ENCODE measurements around the gene C16orf74.

The C16orf74 gene

GRCh38 chr16:85704900-85705846, 45.7 kb downstream of the C16orf74 start:
- TF ChIP-seq EZH2phosphoT487 (IDR thresholded peaks at IDR 0.05; ENCODE audit: borderline replicate concordance, low read length) = no peak
- no peak for TF ChIP-seq CTCF (IDR thresholded peaks at IDR 0.05; ENCODE audit: low read depth, low read length, poor library complexity, severe bottlenecking)
- Histone ChIP-seq H3K9me2 (replicated peaks; ENCODE audit: control insufficient read depth, low read length) (no peaks in the 10 kb centered on the region), H3K79me2 (ENCODE audit: control insufficient read depth, low read length) (no peaks in the 10 kb centered on the region), H3K4me1 (ENCODE audit: control insufficient read depth, low read length) (no peaks in the 10 kb centered on the region), H3K27ac (ENCODE audit: low read depth, low read length) (no peak overlapping the region), H4K20me1 (ENCODE audit: control insufficient read depth, insufficient read depth, low read depth, low read length) (no peaks in the 10 kb centered on the region), H3K36me3 (ENCODE audit: control insufficient read depth, low read length) (no peaks in the 10 kb centered on the region), H3F3A (ENCODE audit: control insufficient read depth, insufficient read depth) (no peaks in the 10 kb centered on the region), H3K4me2 (ENCODE audit: low read length) (no peak overlapping the region), H3K27me3 (ENCODE audit: control insufficient read depth, low read length) (peaks cover 14% of the 10 kb centered on the region), H3K9me3 (ENCODE audit: control insufficient read depth, insufficient read depth, low read length) (no peaks in the 10 kb centered on the region), H3K4me3 (ENCODE audit: low read length) (no peak overlapping the region)

GRCh38 chr16:85704011-85704410, 46.9 kb downstream of the C16orf74 start:
- no peaks in the 10 kb centered on the region for H3K36me3 ChIP-seq (ENCODE audit: control insufficient read depth, low read length)
- no peaks in the 10 kb centered on the region for H3K9me3 ChIP-seq (ENCODE audit: control insufficient read depth, insufficient read depth, low read length)
- no peak overlapping the region for H3K27ac ChIP-seq (ENCODE audit: low read depth, low read length)
- no peaks in the 10 kb centered on the region for H3K79me2 ChIP-seq (ENCODE audit: control insufficient read depth, low read length)
- no peaks in the 10 kb centered on the region for H4K20me1 ChIP-seq (ENCODE audit: control insufficient read depth, insufficient read depth, low read depth, low read length)
- H3K9me2 ChIP-seq (replicated peaks; ENCODE audit: control insufficient read depth, low read length) = no peaks in the 10 kb centered on the region
- H3K4me3 ChIP-seq (ENCODE audit: low read length) = no peak overlapping the region
- TF ChIP-seq CTCF (IDR thresholded peaks at IDR 0.05; ENCODE audit: low read depth, low read length, poor library complexity, severe bottlenecking) (no peak), EZH2phosphoT487 (IDR thresholded peaks at IDR 0.05; ENCODE audit: borderline replicate concordance, low read length) (no peak)
- no peak overlapping the region for H3K4me2 ChIP-seq (ENCODE audit: low read length)
- peaks cover 15% of the 10 kb centered on the region for H3K27me3 ChIP-seq (ENCODE audit: control insufficient read depth, low read length)
- no peaks in the 10 kb centered on the region for H3K4me1 ChIP-seq (ENCODE audit: control insufficient read depth, low read length)
- H3F3A ChIP-seq (ENCODE audit: control insufficient read depth, insufficient read depth) = no peaks in the 10 kb centered on the region

GRCh38 chr16:85699628-85700027, 51.3 kb downstream of the C16orf74 start:
- Histone ChIP-seq H3K4me2 (ENCODE audit: low read length) (no peak overlapping the region), H3K27me3 (ENCODE audit: control insufficient read depth, low read length) (peaks cover 34% of the 10 kb centered on the region), H3K4me1 (ENCODE audit: control insufficient read depth, low read length) (no peaks in the 10 kb centered on the region), H3K9me3 (ENCODE audit: control insufficient read depth, insufficient read depth, low read length) (no peaks in the 10 kb centered on the region), H3K36me3 (ENCODE audit: control insufficient read depth, low read length) (no peaks in the 10 kb centered on the region), H3K9me2 (replicated peaks; ENCODE audit: control insufficient read depth, low read length) (no peaks in the 10 kb centered on the region), H3F3A (ENCODE audit: control insufficient read depth, insufficient read depth) (no peaks in the 10 kb centered on the region), H4K20me1 (ENCODE audit: control insufficient read depth, insufficient read depth, low read depth, low read length) (no peaks in the 10 kb centered on the region), H3K4me3 (ENCODE audit: low read length) (no peak overlapping the region), H3K79me2 (ENCODE audit: control insufficient read depth, low read length) (no peaks in the 10 kb centered on the region), H3K27ac (ENCODE audit: low read depth, low read length) (no peak overlapping the region)
- TF ChIP-seq EZH2phosphoT487 (IDR thresholded peaks at IDR 0.05; ENCODE audit: borderline replicate concordance, low read length) = no peak
- no peak for TF ChIP-seq CTCF (IDR thresholded peaks at IDR 0.05; ENCODE audit: low read depth, low read length, poor library complexity, severe bottlenecking)
